Mesothelial cell of epicardium (in vitro differentiated cells): Measurements from ENCODE around the gene HSPA4. TPM values are rescaled to one million over a fixed set of nuclear protein-coding genes. Genes with fewer than 3 reads are reported as not detected.

Experiments
- DNase-seq, 2 experiments: peaks; one replicate each; pipeline ENCODE4 v3.0.0; 2021; ENCODE audit warnings: low spot score in 2 of 2; ENCODE audit not compliant: unreplicated experiment in 2 of 2
- H3K27ac Mint-ChIP-seq: 2 replicates; pipeline ENCODE4 v1.8.0; 2021; ENCODE audit warnings: mixed read lengths
- H3K27me3 Mint-ChIP-seq: 2 replicates; pipeline ENCODE4 v1.8.0; 2021; ENCODE audit warnings: low read depth, mixed read lengths
- H3K36me3 Mint-ChIP-seq: 2 replicates; pipeline ENCODE4 v1.8.0; 2021; ENCODE audit warnings: mixed read lengths
- H3K4me1 Mint-ChIP-seq: 2 replicates; pipeline ENCODE4 v1.8.0; 2021; ENCODE audit warnings: mixed read lengths
- H3K4me3 Mint-ChIP-seq: 2 replicates; pipeline ENCODE4 v1.8.0; 2021; ENCODE audit warnings: mild to moderate bottlenecking, moderate library complexity, mixed read lengths
- H3K9me3 Mint-ChIP-seq: 2 replicates; pipeline ENCODE4 v1.8.0; 2021; ENCODE audit warnings: mixed read lengths
- CTCF ChIP-seq: fragments of 200-600 bp; sonication (generic); IDR thresholded peaks from one replicate; pipeline ENCODE4 v1.5.0; 2021; ENCODE audit warnings: antibody characterized with exemption; ENCODE audit not compliant: unreplicated experiment
- total RNA-seq: library from RNA; stranded (reverse); gene quantifications from 3 replicates; pipeline ENCODE4 v1.2.1, GENCODE V29; 2021

HSPA4 gene
- total RNA-seq, 1 donor from 2014 or later = 111 TPM

GRCh38 chr5:133118741-133119140 lies 66.9 kb downstream of the HSPA4 start:
- Mint-ChIP-seq H3K9me3 (no peaks in the 10 kb centered on the region), H3K27me3 (no peaks in the 10 kb centered on the region), H3K4me1 (peaks cover 10% of the 10 kb centered on the region), H3K27ac (no peak overlapping the region), H3K36me3 (no peaks in the 10 kb centered on the region), H3K4me3 (no peak overlapping the region)
- TF ChIP-seq CTCF = no peak
- no peak for DNase-seq

DNA sequence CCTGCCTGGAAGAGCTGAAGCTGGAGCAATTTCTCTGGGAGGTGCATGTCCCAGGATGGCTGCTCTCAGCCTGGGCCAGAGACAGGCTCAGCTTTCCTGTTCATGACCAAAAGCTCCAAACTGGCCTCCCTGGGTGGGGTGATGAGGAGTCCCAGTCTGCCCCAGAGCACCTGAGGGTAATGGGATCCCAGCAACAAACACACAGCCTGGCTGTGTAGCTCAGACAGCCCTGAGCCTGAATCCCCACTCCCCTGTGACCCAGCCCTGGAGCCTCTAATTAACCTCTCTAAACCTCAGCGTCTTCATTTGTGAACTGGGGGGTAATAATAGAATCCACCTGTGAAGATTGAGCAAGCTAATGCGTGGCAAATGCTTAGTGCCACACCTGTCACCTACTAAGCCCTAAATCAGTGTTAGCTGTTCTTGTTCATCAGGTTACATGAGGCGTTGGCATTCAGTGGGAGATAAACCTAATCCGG lies 67.5 kb downstream of the HSPA4 start:
- H3K4me3 Mint-ChIP-seq = no peak overlapping the region

GRCh38 chr5:133120156-133120750 lies 68.4 kb downstream of the HSPA4 start:
- no peaks in the 10 kb centered on the region for H3K9me3 Mint-ChIP-seq
- H3K4me3 Mint-ChIP-seq = no peak overlapping the region

More for the DNA sequence above, 67.5 kb downstream of the HSPA4 start:
- Mint-ChIP-seq H3K27me3 (no peaks in the 10 kb centered on the region), H3K4me1 (peaks cover 10% of the 10 kb centered on the region), H3K36me3 (no peaks in the 10 kb centered on the region), H3K27ac (no peak overlapping the region), H3K9me3 (no peaks in the 10 kb centered on the region)
- no peak for DNase-seq
- TF ChIP-seq CTCF = no peak

DNA sequence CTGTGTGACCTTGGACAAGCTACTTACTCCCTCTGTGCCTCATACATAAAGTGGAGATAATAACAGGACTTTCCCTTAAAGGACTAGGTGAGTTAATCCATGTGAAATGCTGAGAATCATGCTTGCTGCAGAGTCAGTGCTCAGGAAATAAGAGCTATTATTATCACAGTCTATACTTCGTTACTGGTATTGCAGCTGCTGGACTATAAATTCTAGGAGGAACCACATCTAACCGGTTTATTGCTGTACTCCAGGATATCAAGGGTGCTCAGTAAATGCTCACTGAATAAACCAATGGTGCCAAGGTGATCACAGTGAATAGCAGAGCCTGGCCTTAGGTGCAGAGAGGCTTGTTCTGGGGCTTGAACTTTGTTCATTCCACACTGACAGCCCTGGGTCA lies 69.3 kb downstream of the HSPA4 start:
- no peak for TF ChIP-seq CTCF
- Mint-ChIP-seq H3K4me3 (no peak overlapping the region), H3K27me3 (no peaks in the 10 kb centered on the region), H3K36me3 (no peaks in the 10 kb centered on the region), H3K27ac (no peak overlapping the region), H3K9me3 (no peaks in the 10 kb centered on the region), H3K4me1 (peaks cover 10% of the 10 kb centered on the region)
- no peak for DNase-seq

More at GRCh38 chr5:133120156-133120750, 68.4 kb downstream of the HSPA4 start:
- no peaks in the 10 kb centered on the region for H3K27me3 Mint-ChIP-seq
- no peak overlapping the region for H3K27ac Mint-ChIP-seq
- peaks cover 10% of the 10 kb centered on the region for H3K4me1 Mint-ChIP-seq
- TF ChIP-seq CTCF = no peak
- no peaks in the 10 kb centered on the region for H3K36me3 Mint-ChIP-seq
- no peak for DNase-seq

GRCh38 chr5:133121611-133122150 lies 69.9 kb downstream of the HSPA4 start:
- peaks cover 10% of the 10 kb centered on the region for H3K4me1 Mint-ChIP-seq
- H3K4me3 Mint-ChIP-seq = no peak overlapping the region
- H3K27me3 Mint-ChIP-seq = peaks cover 4% of the 10 kb centered on the region
- no peak for DNase-seq
- H3K27ac Mint-ChIP-seq = no peak overlapping the region
- no peak for TF ChIP-seq CTCF
- H3K9me3 Mint-ChIP-seq = no peaks in the 10 kb centered on the region
- H3K36me3 Mint-ChIP-seq = no peaks in the 10 kb centered on the region

DNA sequence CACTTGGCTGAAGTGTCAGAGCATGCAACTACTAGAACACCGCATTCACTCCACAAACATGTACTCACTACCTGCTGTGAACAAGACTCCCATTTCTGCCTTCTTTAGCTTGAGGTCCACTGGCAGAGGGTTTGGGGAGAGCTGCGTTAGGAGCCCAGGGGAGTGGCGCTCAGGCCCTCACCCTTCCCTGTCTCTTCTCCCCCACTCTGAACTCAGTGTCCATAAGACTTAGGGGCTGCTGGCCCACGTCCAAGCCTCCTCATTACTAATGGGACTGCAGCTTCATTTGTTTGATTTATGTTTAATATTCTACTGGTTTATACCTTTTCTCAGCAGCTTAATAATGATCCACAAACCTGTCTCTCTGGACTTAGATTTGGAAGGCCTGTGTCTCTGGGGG lies 70.9 kb downstream of the HSPA4 start:
- peaks cover 10% of the 10 kb centered on the region for H3K4me1 Mint-ChIP-seq
- no peak overlapping the region for H3K4me3 Mint-ChIP-seq
- H3K27ac Mint-ChIP-seq = no peak overlapping the region
- no peaks in the 10 kb centered on the region for H3K9me3 Mint-ChIP-seq
- peaks cover 8% of the 10 kb centered on the region for H3K27me3 Mint-ChIP-seq
- TF ChIP-seq CTCF = no peak
- no peak for DNase-seq
- H3K36me3 Mint-ChIP-seq = no peaks in the 10 kb centered on the region
